Epithelial cell of esophagus (primary cell): Measurements from ENCODE around the gene ETV6.
A peak's percentile ranks its signal among the peaks of the same experiment; 100 is the strongest.

Experiments used
- DNase-seq: peaks from one replicate; pipeline ENCODE4 v3.0.0; 2010; ENCODE audit warnings: low read depth
- H3K4me3 ChIP-seq: 2 replicates; pipeline ENCODE4 v1.5.1; 2011; ENCODE audit warnings: mild to moderate bottlenecking, low read length, control low read depth
- TF ChIP-seq, protein P1 (sequence below): IDR thresholded peaks from 2 replicates; pipeline ENCODE4 v1.5.1; 2011; ENCODE audit warnings: low read depth, mild to moderate bottlenecking, low read length, control low read depth, inconsistent platforms; ENCODE audit not compliant: insufficient read depth; ENCODE audit errors: missing control alignments

ETV6 gene

DNA sequence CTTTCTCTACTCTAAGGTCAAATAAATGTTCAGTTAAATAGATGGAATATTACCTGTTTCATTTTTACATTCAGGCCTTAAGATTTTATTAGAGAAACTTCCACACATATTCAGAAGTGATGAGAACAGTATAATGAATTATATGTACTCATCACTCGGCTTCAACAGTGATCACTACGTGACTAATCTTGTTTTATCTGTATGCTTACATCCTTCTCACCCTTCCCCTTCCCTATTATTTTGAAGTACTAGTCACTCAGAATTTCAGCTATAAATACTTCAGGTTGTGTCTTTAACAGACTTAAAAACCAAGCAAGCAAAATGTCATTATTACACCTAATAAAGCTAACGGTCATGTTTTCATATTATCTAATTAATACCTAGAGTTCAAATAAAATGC, 34.9 kb downstream of the ETV6 start:
- H3K4me3 ChIP-seq: no peak overlapping the region
- TF ChIP-seq, protein P1, sequence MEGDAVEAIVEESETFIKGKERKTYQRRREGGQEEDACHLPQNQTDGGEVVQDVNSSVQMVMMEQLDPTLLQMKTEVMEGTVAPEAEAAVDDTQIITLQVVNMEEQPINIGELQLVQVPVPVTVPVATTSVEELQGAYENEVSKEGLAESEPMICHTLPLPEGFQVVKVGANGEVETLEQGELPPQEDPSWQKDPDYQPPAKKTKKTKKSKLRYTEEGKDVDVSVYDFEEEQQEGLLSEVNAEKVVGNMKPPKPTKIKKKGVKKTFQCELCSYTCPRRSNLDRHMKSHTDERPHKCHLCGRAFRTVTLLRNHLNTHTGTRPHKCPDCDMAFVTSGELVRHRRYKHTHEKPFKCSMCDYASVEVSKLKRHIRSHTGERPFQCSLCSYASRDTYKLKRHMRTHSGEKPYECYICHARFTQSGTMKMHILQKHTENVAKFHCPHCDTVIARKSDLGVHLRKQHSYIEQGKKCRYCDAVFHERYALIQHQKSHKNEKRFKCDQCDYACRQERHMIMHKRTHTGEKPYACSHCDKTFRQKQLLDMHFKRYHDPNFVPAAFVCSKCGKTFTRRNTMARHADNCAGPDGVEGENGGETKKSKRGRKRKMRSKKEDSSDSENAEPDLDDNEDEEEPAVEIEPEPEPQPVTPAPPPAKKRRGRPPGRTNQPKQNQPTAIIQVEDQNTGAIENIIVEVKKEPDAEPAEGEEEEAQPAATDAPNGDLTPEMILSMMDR: no peak
- peak; percentile 59 for DNase-seq

GRCh38 chr12:11684811-11685210, 35.3 kb downstream of the ETV6 start:
- H3K4me3 ChIP-seq: no peak overlapping the region
- DNase-seq: no peak
- TF ChIP-seq, protein P1: no peak

GRCh38 chr12:11685316-11685715, 35.8 kb downstream of the ETV6 start:
- no peak overlapping the region for H3K4me3 ChIP-seq
- TF ChIP-seq, protein P1: no peak
- DNase-seq: no peak

GRCh38 chr12:11685716-11686115, 36.2 kb downstream of the ETV6 start:
- no peak overlapping the region for H3K4me3 ChIP-seq
- TF ChIP-seq, protein P1: no peak

GRCh38 chr12:11686120-11686519, 36.6 kb downstream of the ETV6 start:
- no peak for DNase-seq
- TF ChIP-seq, protein P1: no peak
- no peak overlapping the region for H3K4me3 ChIP-seq

More at GRCh38 chr12:11685716-11686115, 36.2 kb downstream of the ETV6 start:
- no peak for DNase-seq

- TF ChIP-seq, protein P1: no peak
- H3K4me3 ChIP-seq: no peak overlapping the region
- DNase-seq: no peak
Measured at GRCh38 chr12:11687528-11687927, 38.1 kb downstream of the ETV6 start.

DNA sequence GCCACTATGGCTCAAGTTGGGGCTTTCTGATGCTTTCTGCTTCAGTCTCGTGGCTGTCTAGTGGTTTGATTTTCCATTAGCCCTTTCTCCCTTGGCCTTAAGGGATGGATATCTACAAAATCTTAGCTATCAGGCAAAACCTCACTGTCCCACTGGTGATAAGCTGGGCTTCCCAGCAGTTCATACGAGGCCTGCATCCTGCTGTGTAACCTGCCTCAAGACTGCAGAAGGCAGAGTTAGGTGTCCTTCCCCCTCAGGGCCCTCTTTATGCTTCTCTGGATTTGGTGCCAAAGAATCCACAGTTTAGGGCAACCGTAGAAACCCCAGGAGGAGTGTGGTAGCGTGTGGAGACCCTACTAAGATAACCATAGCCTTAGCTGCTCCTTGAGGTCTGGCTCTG, 38.9 kb downstream of the ETV6 start:
- TF ChIP-seq, protein P1: no peak
- no peak for DNase-seq
- no peak overlapping the region for H3K4me3 ChIP-seq
